ENCODE results near the gene AFDN.

AFDN gene

GRCh38 chr6:167984876-167985604 is 158.3 kb downstream of the AFDN start:
- no peaks in the 10 kb centered on the region for H3K36me3 ChIP-seq (ENCODE audit: control insufficient read depth, insufficient read depth, low read length)
- H3K9me3 ChIP-seq (ENCODE audit: control insufficient read depth, insufficient read depth, low read length): no peaks in the 10 kb centered on the region
- no peaks in the 10 kb centered on the region for H3K27me3 ChIP-seq (ENCODE audit: control insufficient read depth, insufficient read depth, low read length)
- no peaks in the 10 kb centered on the region for H3K4me1 ChIP-seq (ENCODE audit: control insufficient read depth, insufficient read depth, low read length)
- no peak overlapping the region for H3K4me3 ChIP-seq (ENCODE audit: low read depth, low read length)
- H3K9ac ChIP-seq (ENCODE audit: low read depth, low read length): no peak overlapping the region

GRCh38 chr6:167985911-167986595 is 159.3 kb downstream of the AFDN start:
- Histone ChIP-seq H3K27me3 (ENCODE audit: control insufficient read depth, insufficient read depth, low read length) (no peaks in the 10 kb centered on the region), H3K36me3 (ENCODE audit: control insufficient read depth, insufficient read depth, low read length) (no peaks in the 10 kb centered on the region), H3K4me3 (ENCODE audit: low read depth, low read length) (no peak overlapping the region), H3K9me3 (ENCODE audit: control insufficient read depth, insufficient read depth, low read length) (no peaks in the 10 kb centered on the region), H3K4me1 (ENCODE audit: control insufficient read depth, insufficient read depth, low read length) (no peaks in the 10 kb centered on the region), H3K9ac (ENCODE audit: low read depth, low read length) (no peak overlapping the region)

GRCh38 chr6:167987396-167988153 is 160.9 kb downstream of the AFDN start:
- H3K36me3 ChIP-seq (ENCODE audit: control insufficient read depth, insufficient read depth, low read length): no peaks in the 10 kb centered on the region
- H3K4me1 ChIP-seq (ENCODE audit: control insufficient read depth, insufficient read depth, low read length): no peaks in the 10 kb centered on the region
- no peak overlapping the region for H3K9ac ChIP-seq (ENCODE audit: low read depth, low read length)
- no peaks in the 10 kb centered on the region for H3K9me3 ChIP-seq (ENCODE audit: control insufficient read depth, insufficient read depth, low read length)
- no peak overlapping the region for H3K4me3 ChIP-seq (ENCODE audit: low read depth, low read length)
- no peaks in the 10 kb centered on the region for H3K27me3 ChIP-seq (ENCODE audit: control insufficient read depth, insufficient read depth, low read length)

DNA sequence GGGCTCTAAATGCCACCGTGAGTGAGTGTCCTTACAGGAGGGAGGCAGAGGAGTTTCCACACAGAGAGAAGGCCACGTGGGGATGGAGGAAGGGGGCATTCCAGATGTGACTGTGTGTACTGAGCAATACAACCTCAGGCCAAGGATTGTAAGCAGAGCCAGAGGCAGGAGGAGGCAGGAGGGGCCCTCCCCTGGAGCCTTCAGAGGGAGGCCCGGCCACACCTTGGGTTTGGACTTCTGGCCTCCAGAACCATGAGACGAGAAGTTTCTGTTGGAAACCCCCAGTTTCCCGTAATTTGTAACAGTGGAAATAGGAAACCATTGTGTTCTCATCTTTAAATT is 161.4 kb downstream of the AFDN start:
- Histone ChIP-seq H3K4me3 (ENCODE audit: low read depth, low read length) (no peak overlapping the region), H3K27me3 (ENCODE audit: control insufficient read depth, insufficient read depth, low read length) (no peaks in the 10 kb centered on the region), H3K36me3 (ENCODE audit: control insufficient read depth, insufficient read depth, low read length) (no peaks in the 10 kb centered on the region), H3K9me3 (ENCODE audit: control insufficient read depth, insufficient read depth, low read length) (no peaks in the 10 kb centered on the region), H3K9ac (ENCODE audit: low read depth, low read length) (no peak overlapping the region), H3K4me1 (ENCODE audit: control insufficient read depth, insufficient read depth, low read length) (no peaks in the 10 kb centered on the region)

- Histone ChIP-seq H3K36me3 (ENCODE audit: control insufficient read depth, insufficient read depth, low read length) (no peaks in the 10 kb centered on the region), H3K4me1 (ENCODE audit: control insufficient read depth, insufficient read depth, low read length) (no peaks in the 10 kb centered on the region), H3K27me3 (ENCODE audit: control insufficient read depth, insufficient read depth, low read length) (no peaks in the 10 kb centered on the region), H3K9ac (ENCODE audit: low read depth, low read length) (no peak overlapping the region), H3K4me3 (ENCODE audit: low read depth, low read length) (no peak overlapping the region), H3K9me3 (ENCODE audit: control insufficient read depth, insufficient read depth, low read length) (no peaks in the 10 kb centered on the region)
These were observed 162.5 kb downstream of the AFDN start for GRCh38 chr6:167988945-167989841.

DNA sequence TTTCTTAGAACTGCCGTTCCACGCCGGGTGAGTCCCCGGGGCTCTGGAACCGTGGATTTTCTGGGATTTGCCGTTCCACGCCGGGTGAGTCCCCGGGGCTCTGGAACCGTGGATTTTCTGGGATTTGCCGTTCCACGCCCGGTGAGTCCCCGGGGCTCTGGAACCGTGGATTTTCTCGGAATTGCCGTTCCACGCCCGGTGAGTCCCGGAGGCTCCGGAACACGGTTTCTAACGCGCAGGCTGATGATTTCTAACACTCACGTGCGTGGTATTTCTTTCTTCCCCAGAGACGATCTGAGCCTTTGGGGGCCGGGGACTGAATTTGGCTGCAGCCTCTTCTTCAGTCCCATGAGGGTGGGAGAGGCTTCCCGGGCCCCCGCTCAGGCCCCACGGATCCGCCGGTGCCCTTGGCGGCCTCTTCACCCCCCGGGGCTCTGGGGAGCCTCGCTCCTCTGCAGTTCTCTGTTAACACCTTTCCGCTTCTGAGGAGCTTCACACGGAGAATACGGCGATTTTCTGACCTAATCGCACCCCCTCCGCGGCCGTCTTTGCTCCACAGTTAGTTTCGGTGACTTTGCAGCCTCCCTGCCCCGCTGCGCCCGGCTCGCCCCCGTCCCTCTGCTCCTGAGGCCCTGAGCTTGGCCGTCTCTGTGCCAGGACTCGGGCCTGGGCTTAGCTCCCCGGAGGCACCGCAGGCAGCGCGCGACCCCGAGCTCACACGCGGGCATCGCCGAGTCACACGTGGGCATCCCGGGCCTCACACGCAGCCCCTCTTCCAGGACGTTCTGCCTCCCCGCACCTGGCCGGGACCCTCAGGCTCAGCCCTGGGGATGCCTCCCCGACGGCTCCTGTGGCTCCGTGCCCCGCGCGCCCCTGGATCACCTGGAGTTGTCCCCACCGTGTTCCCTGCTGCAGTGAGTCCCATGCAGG is 163.6 kb downstream of the AFDN start:
- Histone ChIP-seq H3K9me3 (ENCODE audit: control insufficient read depth, insufficient read depth, low read length) (no peaks in the 10 kb centered on the region), H3K9ac (ENCODE audit: low read depth, low read length) (no peak overlapping the region), H3K27me3 (ENCODE audit: control insufficient read depth, insufficient read depth, low read length) (no peaks in the 10 kb centered on the region), H3K4me1 (ENCODE audit: control insufficient read depth, insufficient read depth, low read length) (no peaks in the 10 kb centered on the region), H3K36me3 (ENCODE audit: control insufficient read depth, insufficient read depth, low read length) (no peaks in the 10 kb centered on the region), H3K4me3 (ENCODE audit: low read depth, low read length) (no peak overlapping the region)

- Histone ChIP-seq H3K4me1 (ENCODE audit: control insufficient read depth, insufficient read depth, low read length) (no peaks in the 10 kb centered on the region), H3K36me3 (ENCODE audit: control insufficient read depth, insufficient read depth, low read length) (no peaks in the 10 kb centered on the region), H3K4me3 (ENCODE audit: low read depth, low read length) (no peak overlapping the region), H3K27me3 (ENCODE audit: control insufficient read depth, insufficient read depth, low read length) (no peaks in the 10 kb centered on the region), H3K9me3 (ENCODE audit: control insufficient read depth, insufficient read depth, low read length) (no peaks in the 10 kb centered on the region), H3K9ac (ENCODE audit: low read depth, low read length) (no peak overlapping the region)
These were observed 166.5 kb downstream of the AFDN start for GRCh38 chr6:167993169-167993568.

DNA sequence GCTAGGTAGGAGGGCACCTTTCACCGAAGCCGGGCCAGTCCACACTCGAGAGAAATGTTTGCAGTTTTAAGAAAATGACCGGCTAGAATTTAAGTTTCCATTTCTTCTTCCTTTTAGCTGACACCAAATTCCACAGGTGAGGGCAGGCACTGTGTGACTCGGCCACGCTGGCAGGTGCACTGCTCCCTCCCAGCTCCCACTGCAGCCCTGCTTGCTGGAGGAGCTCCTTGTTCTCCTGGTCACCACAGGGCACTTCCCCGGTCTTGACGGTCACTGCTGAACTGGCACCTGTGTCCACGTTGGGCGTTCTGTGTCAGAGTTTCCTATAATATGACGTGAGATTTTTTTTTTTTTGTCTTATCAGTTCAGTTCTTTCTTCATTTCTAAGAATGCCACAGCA is 167.1 kb downstream of the AFDN start:
- H3K36me3 ChIP-seq (ENCODE audit: control insufficient read depth, insufficient read depth, low read length): no peaks in the 10 kb centered on the region
- H3K4me3 ChIP-seq (ENCODE audit: low read depth, low read length): no peak overlapping the region
- H3K9me3 ChIP-seq (ENCODE audit: control insufficient read depth, insufficient read depth, low read length): no peaks in the 10 kb centered on the region
- H3K9ac ChIP-seq (ENCODE audit: low read depth, low read length): no peak overlapping the region
- no peaks in the 10 kb centered on the region for H3K4me1 ChIP-seq (ENCODE audit: control insufficient read depth, insufficient read depth, low read length)
- H3K27me3 ChIP-seq (ENCODE audit: control insufficient read depth, insufficient read depth, low read length): no peaks in the 10 kb centered on the region

GRCh38 chr6:167995302-167995701 is 168.6 kb downstream of the AFDN start:
- no peaks in the 10 kb centered on the region for H3K4me1 ChIP-seq (ENCODE audit: control insufficient read depth, insufficient read depth, low read length)

GRCh38 chr6:167995731-167996151 is 169.0 kb downstream of the AFDN start:
- Histone ChIP-seq H3K9ac (ENCODE audit: low read depth, low read length) (no peak overlapping the region), H3K27me3 (ENCODE audit: control insufficient read depth, insufficient read depth, low read length) (no peaks in the 10 kb centered on the region), H3K9me3 (ENCODE audit: control insufficient read depth, insufficient read depth, low read length) (no peaks in the 10 kb centered on the region), H3K36me3 (ENCODE audit: control insufficient read depth, insufficient read depth, low read length) (no peaks in the 10 kb centered on the region), H3K4me1 (ENCODE audit: control insufficient read depth, insufficient read depth, low read length) (no peaks in the 10 kb centered on the region), H3K4me3 (ENCODE audit: low read depth, low read length) (no peak overlapping the region)

More at GRCh38 chr6:167995302-167995701, 168.6 kb downstream of the AFDN start:
- Histone ChIP-seq H3K4me3 (ENCODE audit: low read depth, low read length) (no peak overlapping the region), H3K9me3 (ENCODE audit: control insufficient read depth, insufficient read depth, low read length) (no peaks in the 10 kb centered on the region), H3K9ac (ENCODE audit: low read depth, low read length) (no peak overlapping the region), H3K27me3 (ENCODE audit: control insufficient read depth, insufficient read depth, low read length) (no peaks in the 10 kb centered on the region), H3K36me3 (ENCODE audit: control insufficient read depth, insufficient read depth, low read length) (no peaks in the 10 kb centered on the region)
